Activated naive CD4-positive, alpha-beta T cell treated with anti-CD3 and anti-CD28 coated beads, Interleukin-2, amount 10 ng/mL, durations not matched to agents 7 days and 5 days (primary cell): ENCODE data around the gene FITM2.
"Not testable (repeated sequence)": the region's sequence is repeated elsewhere in the genome, so short reads cannot be mapped to it uniquely, and the experiment has no call there.

Experiments used
- CTCF ChIA-PET: fragments of 350-600 bp; sonication (Branson Sonifier 250); formaldehyde crosslinking; loops from one replicate; lab custom pipeline; 2021; ENCODE audit warnings: antibody characterized with exemption; lab: Charles Lee
- DNase-seq: peaks from one replicate; pipeline ENCODE4 v3.0.0-alpha.2; 2020
- H3K27ac Mint-ChIP-seq: one replicate; pipeline ENCODE4 v1.8.0; 2021; ENCODE audit warnings: mild to moderate bottlenecking, moderate library complexity, mixed read lengths
- H3K27me3 Mint-ChIP-seq: one replicate; pipeline ENCODE4 v1.8.0; 2021; ENCODE audit warnings: mild to moderate bottlenecking, mixed read lengths
- H3K36me3 Mint-ChIP-seq: one replicate; pipeline ENCODE4 v1.8.0; 2021; ENCODE audit warnings: mixed read lengths
- H3K4me1 Mint-ChIP-seq: one replicate; pipeline ENCODE4 v1.8.0; 2021; ENCODE audit warnings: mixed read lengths
- H3K4me3 Mint-ChIP-seq: one replicate; pipeline ENCODE4 v1.8.0; 2021; ENCODE audit warnings: mild to moderate bottlenecking, moderate library complexity, mixed read lengths
- H3K9me3 Mint-ChIP-seq: one replicate; pipeline ENCODE4 v1.8.0; 2021; ENCODE audit warnings: mixed read lengths

FITM2 gene

DNA sequence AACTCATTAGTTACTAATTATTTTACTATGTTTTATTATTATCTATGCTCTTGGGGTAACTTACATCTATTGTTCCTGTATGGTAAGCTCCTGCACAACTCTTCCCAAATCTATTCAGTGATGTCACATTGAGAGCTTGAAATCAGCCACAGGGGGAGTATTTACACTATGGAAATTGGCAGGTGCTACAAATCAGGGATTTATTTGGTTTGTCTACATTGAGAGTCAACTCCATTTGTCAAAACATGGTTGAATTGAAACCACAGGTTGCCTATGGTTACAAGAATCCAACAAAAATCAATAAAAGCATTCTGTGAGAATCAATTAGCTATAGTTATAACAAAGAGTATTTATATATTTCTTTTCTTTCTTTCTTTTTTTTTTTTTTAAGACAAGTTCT, 3.9 kb upstream of the FITM2 start:
- CTCF ChIA-PET, result interaction anchor here (1.4 to 13.6 kb wide), 3 partner anchors 93 to 198 kb away, joined by 3 to 351 read pairs (median 5); no protein-coding TSS in a partner anchor
- Mint-ChIP-seq H3K27ac (no peak overlapping the region), H3K27me3 (peaks cover 17% of the 10 kb centered on the region), H3K4me1 (peaks cover 14% of the 10 kb centered on the region), H3K9me3 (no peaks in the 10 kb centered on the region), H3K36me3 (no peaks in the 10 kb centered on the region), H3K4me3 (no peak overlapping the region)
- DNase-seq, result no peak

DNA sequence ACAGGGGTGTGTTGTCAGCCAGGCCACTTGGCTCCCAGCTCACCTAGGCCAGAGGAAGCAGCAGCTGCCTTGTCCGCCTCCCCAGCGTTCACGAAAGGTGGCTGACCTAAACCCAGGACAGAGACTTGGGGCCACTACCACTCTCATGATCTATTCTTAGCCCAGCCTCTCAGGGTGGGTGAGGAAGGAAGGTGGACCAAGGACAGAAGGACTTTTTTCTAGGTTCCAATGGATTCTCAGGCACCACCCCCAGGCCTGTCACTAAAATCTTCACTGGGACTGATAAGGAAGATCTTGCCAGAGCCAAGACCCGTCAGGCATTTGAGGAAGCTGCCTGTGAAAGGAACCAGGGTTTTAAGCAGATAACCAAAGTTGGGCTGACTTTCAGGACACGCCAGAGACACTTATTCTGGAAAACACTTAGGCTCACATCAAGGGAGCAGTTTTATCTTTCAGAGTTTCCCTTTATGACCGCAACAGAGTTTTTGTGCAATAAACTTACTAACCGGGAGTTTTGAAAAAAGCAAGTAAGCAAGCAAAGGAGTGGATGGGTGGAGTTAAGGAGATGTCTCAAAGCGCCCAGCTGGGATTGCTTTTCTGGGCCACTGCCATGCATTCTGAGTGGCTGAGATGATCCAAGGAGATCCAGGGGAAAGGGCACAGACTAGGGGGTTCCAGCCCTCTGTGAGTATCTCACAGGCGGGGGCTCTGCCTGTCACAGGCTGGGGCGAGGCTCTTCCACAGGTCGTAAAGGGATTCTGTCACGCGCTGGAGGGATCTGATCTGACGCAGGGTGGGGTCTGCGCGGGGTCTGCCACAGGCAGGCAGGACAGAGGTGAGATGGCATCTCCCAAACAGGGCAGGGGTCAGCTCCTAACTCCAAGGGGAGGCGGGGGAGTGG, 989 bp downstream of the FITM2 start:
- Mint-ChIP-seq H3K9me3 (no peaks in the 10 kb centered on the region), H3K36me3 (no peaks in the 10 kb centered on the region), H3K27me3 (peaks cover 13% of the 10 kb centered on the region), H3K4me3 (peak overlapping the region; percentile 89), H3K4me1 (peaks cover 22% of the 10 kb centered on the region), H3K27ac (peak overlapping the region; percentile 92)
- CTCF ChIA-PET, result interaction anchor here (0.6 to 13.6 kb wide), 13 partner anchors 14 to 427 kb away, joined by 3 to 351 read pairs (median 4); no protein-coding TSS in a partner anchor
- DNase-seq, result no peak

DNA sequence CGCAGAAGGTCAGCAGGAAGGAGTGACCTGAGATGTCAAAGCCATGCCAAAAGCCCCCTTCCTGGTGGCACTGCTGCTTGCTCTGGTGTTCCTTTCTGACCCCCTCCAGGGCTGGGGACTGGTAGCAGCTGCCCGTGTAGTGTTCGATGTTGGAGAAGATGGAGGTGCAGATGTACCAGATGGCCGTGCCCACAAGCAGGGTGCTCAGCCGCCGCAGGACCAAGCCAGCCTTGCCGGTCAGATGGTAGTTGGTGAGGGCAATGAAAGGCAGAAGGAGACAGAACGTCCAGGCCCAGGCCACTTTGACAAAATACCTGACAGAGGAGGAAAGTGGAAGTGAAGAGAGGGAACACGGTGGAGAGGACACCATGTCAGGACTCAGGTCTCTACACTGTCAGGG, 4.1 kb downstream of the FITM2 start:
- Mint-ChIP-seq H3K9me3 (no peaks in the 10 kb centered on the region), H3K36me3 (no peaks in the 10 kb centered on the region), H3K4me1 (peaks cover 22% of the 10 kb centered on the region), H3K27ac (no peak overlapping the region), H3K27me3 (peaks cover 7% of the 10 kb centered on the region), H3K4me3 (no peak overlapping the region)
- CTCF ChIA-PET, result no interaction called here
- no peak for DNase-seq

DNA sequence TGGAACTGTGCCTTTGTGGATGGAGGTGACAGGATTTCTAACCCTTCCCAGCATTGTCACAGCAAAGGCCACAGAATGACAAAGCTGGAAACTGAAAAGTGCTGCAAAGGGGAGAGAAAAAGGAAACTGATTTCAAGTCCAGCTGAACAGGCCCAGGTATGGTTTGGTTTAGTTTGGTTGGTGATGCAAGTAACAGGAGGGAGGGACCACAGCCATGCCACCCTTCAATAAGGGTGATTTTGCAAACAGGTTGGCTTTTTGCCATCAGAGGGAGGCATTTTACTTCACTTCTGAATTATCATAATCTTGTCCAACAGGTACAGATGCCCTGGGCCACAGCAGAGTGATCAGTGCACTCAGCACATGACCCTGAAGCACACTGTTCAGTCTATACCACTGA, 6.6 kb downstream of the FITM2 start:
- peaks cover 2% of the 10 kb centered on the region for H3K4me1 Mint-ChIP-seq
- no peak overlapping the region for H3K4me3 Mint-ChIP-seq
- H3K27ac Mint-ChIP-seq, result no peak overlapping the region
- no peaks in the 10 kb centered on the region for H3K9me3 Mint-ChIP-seq
- no peak for DNase-seq
- no peaks in the 10 kb centered on the region for H3K27me3 Mint-ChIP-seq
- no peaks in the 10 kb centered on the region for H3K36me3 Mint-ChIP-seq
- CTCF ChIA-PET, result interaction anchor here (1.2 kb wide), 1 partner anchor 87 kb away, joined by 3 read pairs; no protein-coding TSS in a partner anchor

DNA sequence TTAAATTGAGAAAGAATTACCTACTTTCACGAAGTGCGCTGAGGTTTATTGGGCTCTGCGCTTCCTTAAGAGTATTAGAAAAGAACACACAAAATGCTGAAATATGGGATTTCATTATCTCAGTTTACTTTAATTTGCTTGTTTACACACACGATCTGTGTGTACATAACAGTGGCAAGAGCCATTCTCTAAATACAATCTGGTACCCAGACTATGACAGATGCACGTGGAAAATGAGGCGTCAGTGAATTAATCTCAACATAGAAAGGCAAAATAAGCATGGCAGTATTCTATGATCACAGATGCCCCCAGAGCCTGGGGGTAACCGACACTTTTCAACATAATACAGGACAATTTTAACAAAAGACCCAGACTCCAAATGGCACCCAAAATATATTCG, 8.3 kb downstream of the FITM2 start:
- no peaks in the 10 kb centered on the region for H3K36me3 Mint-ChIP-seq
- no peak for DNase-seq
- H3K27ac Mint-ChIP-seq, result no peak overlapping the region
- H3K9me3 Mint-ChIP-seq, result no peaks in the 10 kb centered on the region
- H3K27me3 Mint-ChIP-seq, result no peaks in the 10 kb centered on the region
- H3K4me3 Mint-ChIP-seq, result no peak overlapping the region
- CTCF ChIA-PET, result interaction anchor here (0.9 kb wide), 1 partner anchor 26 kb away, joined by 4 read pairs; no protein-coding TSS in a partner anchor
- H3K4me1 Mint-ChIP-seq, result no peaks in the 10 kb centered on the region

DNA sequence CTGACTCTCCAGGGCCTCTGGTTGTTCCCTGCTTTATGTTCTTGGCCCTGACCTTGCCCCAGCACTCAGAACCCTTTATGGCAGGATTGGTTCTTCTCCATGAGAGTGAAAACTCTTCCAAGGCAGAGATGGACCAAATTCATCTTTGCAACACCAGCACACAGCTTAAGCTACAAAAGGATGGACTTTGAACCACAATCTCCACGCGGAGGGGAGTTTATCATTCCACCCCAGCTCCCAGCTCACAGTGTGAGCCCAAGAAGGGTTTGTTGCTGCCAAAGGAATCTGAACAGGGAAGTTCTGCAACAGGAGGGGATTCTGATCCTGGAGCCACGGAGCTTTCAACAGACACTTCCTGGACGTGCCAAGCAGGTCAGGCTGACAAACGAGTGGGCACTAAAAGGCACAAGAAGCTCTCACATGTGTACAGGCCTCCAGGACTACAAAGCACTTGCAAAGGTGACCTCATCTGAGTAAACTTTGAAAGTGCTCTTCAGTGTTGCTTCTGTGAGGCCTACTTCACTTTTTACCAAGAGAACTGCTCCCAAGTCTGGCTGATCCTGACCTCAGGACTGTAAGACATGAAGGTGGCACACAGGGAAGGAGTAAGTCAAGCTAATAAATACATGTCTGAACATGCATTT, 8.9 kb downstream of the FITM2 start:
- H3K4me3 Mint-ChIP-seq, result no peak overlapping the region
- H3K4me1 Mint-ChIP-seq, result no peaks in the 10 kb centered on the region
- no peaks in the 10 kb centered on the region for H3K36me3 Mint-ChIP-seq
- DNase-seq, result no peak
- no peak overlapping the region for H3K27ac Mint-ChIP-seq
- no peaks in the 10 kb centered on the region for H3K27me3 Mint-ChIP-seq
- CTCF ChIA-PET, result interaction anchor here (0.9 kb wide), 1 partner anchor 27 kb away, joined by 4 read pairs; no protein-coding TSS in a partner anchor
- H3K9me3 Mint-ChIP-seq, result no peaks in the 10 kb centered on the region

DNA sequence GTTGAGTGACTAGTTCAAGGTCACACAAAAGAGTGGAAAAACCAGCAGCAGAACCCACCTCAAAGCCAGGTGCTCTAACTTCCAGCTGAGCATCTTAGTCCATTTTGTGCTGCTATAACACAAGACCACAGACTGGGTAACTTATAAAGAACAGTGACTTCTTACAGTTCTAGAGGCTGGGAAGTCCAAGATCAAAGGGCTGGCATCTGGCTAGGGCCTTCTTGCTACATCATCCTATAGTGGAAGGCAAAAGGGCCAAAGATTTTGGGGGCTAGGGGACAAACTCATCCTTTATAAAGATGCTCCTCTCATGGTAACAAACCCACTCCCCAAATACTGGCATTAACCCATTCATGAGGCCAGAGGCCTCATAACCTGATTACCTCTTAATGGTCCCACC, 9.7 kb downstream of the FITM2 start:
- Mint-ChIP-seq H3K4me1 (no peaks in the 10 kb centered on the region), H3K4me3 (no peak overlapping the region), H3K9me3 (no peaks in the 10 kb centered on the region), H3K36me3 (no peaks in the 10 kb centered on the region), H3K27ac (no peak overlapping the region), H3K27me3 (no peaks in the 10 kb centered on the region)
- DNase-seq, result no peak
- CTCF ChIA-PET, result interaction anchor here (1.7 kb wide), 1 partner anchor 12 kb away, joined by 6 read pairs; no protein-coding TSS in a partner anchor

DNA sequence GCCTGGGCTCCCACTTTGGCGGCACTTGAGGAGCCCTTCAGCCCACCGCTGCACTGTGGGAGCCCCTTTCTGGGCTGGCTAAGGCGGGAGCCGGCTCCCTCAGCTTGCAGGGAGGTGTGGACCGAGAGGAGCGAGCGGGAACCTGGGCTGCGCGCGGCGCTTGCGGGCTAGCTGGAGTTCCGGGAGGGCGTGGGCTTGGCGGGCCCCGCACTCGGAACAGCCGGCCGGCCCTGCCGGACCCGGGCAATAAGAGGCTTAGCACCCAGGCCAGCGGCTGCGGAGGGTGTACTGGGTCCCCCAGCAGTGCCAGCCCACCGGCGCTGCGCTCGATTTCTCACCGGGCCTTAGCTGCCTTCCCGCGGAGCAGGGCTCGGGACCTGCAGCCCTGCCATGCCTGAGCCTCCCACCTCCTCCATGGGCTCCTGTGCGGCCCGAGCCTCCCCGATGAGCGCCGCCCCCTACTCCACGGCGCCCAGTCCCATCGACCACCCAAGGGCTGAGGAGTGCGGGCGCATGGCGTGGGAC, 11.9 kb downstream of the FITM2 start:
- H3K9me3 Mint-ChIP-seq, H3K27me3 Mint-ChIP-seq, H3K27ac Mint-ChIP-seq, H3K4me3 Mint-ChIP-seq, DNase-seq, H3K36me3 Mint-ChIP-seq, H3K4me1 Mint-ChIP-seq: not testable (repeated sequence)
- CTCF ChIA-PET, result interaction anchor here (1.0 kb wide), 1 partner anchor 82 kb away, joined by 4 read pairs; no protein-coding TSS in a partner anchor

DNA sequence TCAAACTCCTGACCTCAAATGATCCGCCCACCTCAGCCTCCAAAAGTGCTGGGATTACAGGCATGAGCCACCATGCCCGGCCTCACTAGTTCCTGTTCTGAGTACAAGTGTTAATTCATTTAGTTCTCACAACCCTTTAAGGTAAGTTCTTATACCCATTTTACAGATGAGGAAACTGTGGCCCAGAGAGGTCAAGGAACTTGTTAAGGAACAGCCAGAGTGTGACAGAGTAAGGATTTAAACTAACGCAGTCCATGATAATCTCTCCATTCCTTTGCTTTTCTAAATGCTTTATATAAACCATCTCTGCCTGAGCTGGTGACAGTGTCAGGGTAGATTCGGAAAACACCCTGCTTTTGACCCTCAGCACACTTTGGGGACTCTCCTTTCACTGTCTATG, 13.3 kb downstream of the FITM2 start:
- CTCF ChIA-PET, result no interaction called here
- DNase-seq, result no peak
- no peaks in the 10 kb centered on the region for H3K9me3 Mint-ChIP-seq
- H3K36me3 Mint-ChIP-seq, result no peaks in the 10 kb centered on the region
- H3K4me1 Mint-ChIP-seq, result no peaks in the 10 kb centered on the region
- H3K27ac Mint-ChIP-seq, result no peak overlapping the region
- H3K4me3 Mint-ChIP-seq, result no peak overlapping the region
- no peaks in the 10 kb centered on the region for H3K27me3 Mint-ChIP-seq

DNA sequence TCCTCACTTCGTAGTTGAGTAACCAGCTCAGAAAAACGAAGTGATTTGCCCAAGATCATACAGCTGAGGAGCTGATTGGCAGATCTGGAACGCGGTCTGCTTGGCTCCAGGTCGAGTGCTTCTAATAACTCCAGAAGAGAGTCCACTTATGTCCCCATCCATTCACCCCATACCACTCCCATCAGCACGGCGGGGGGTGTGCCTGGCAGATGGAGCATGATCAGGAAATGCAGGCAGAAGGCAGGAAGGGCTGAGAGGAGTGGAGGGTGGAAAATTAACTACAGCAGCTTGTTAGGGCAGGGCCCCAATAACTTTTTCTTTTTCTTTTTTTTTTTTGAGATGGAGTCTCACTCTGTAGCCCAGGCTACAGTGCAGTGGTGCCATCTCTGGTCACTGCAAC, 15.0 kb downstream of the FITM2 start:
- CTCF ChIA-PET, result no interaction called here
- peak overlapping the region; percentile 75 for H3K27ac Mint-ChIP-seq
- no peaks in the 10 kb centered on the region for H3K4me1 Mint-ChIP-seq

DNA sequence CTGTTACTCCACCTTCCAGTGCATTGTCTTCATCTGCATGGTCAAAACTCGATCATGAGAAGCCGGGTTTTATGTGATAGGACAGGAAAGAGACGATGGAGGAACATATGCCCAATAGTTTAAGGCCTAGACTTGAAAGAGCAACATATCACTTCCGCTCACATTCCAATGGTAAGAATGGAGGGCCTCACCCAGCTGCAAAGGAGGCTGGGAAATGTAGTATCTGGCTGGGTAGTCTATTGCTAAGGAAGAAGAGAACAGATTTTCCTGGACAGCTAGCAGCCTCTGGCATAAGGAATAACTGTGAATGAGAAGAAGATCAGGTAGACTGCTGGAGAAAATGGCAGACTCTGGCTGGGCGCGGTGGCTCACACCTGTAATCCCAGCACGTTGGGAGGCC, 19.2 kb downstream of the FITM2 start:
- peaks cover 5% of the 10 kb centered on the region for H3K27me3 Mint-ChIP-seq
- peaks cover 3% of the 10 kb centered on the region for H3K9me3 Mint-ChIP-seq
- no peak overlapping the region for H3K27ac Mint-ChIP-seq
- H3K4me1 Mint-ChIP-seq, result no peaks in the 10 kb centered on the region
- no peaks in the 10 kb centered on the region for H3K36me3 Mint-ChIP-seq
- CTCF ChIA-PET, result interaction anchor here (1.4 kb wide), 1 partner anchor 74 kb away, joined by 7 read pairs; no protein-coding TSS in a partner anchor
- no peak for DNase-seq
- no peak overlapping the region for H3K4me3 Mint-ChIP-seq

More for the DNA sequence above, 15.0 kb downstream of the FITM2 start:
- Mint-ChIP-seq H3K4me3 (no peak overlapping the region), H3K27me3 (no peaks in the 10 kb centered on the region), H3K9me3 (no peaks in the 10 kb centered on the region), H3K36me3 (no peaks in the 10 kb centered on the region)
- no peak for DNase-seq

DNA sequence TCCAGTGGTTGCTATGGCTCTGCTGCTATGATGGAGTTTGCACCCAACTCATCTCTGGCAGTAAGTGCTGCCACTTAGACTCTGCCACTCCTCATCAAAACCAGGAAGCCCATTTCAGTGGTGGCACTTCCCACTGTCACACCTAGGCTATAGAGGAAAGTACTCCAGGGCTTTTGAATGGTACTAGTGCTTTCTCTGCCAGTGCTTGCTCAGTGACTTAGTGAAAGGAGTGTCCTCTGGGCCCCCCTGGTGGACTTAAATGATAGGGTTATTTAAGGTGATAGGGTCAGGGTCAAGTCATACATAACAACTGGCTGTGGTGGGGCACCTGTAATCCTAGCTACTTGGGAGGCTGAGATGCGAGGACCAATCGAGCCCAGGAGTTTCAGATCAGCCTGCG, 22.8 kb downstream of the FITM2 start:
- Mint-ChIP-seq H3K36me3 (no peaks in the 10 kb centered on the region), H3K27ac (no peak overlapping the region), H3K4me1 (no peaks in the 10 kb centered on the region), H3K27me3 (peaks cover 5% of the 10 kb centered on the region), H3K4me3 (no peak overlapping the region), H3K9me3 (peaks cover 3% of the 10 kb centered on the region)
- CTCF ChIA-PET, result interaction anchor here (1.0 kb wide), 1 partner anchor 71 kb away, joined by 5 read pairs; no protein-coding TSS in a partner anchor
- DNase-seq, result peak; percentile 35

DNA sequence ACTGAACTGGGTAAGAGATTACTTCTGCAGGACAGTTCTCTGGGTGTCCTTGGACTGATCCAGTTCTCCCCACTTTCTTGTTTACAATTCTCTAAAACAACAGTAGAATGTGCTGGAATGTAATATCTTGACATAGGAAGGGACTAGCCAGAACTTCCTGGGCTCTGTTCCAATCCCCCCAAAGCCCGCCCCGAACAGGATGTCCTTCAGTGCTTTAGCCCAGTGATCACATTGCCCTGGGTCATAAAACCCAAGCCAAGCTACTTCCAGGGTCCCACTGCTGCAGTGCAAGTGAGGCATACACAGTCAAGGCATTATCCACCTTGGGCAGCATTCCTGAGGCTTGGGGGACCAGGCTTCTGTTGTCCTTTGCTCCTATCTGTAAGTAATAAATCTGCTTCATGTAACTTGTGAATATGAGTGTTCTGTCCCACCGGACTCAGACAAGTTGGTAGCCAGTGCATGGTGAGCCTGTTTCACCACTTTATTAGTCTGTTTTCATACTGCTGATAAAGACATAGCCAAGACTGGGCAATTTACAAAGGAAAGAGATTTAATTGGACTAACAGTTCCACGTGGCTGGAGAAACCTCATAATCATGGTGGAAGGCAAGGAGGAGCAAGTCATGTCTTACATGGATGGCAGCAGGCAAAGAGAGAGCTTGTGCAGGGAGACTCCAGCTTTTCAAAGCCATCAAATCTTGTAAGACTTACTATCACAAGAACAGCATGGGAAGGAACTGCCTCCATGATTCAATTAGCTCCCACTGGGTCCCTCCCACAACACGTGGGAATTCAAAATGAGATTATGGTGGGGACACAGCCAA, 23.5 kb downstream of the FITM2 start:
- H3K4me1 Mint-ChIP-seq, result no peaks in the 10 kb centered on the region

More for the DNA sequence above, 23.5 kb downstream of the FITM2 start:
- CTCF ChIA-PET, result interaction anchor here (0.6 to 1.0 kb wide), 4 partner anchors 24 to 71 kb away, joined by 3 to 5 read pairs (median 3); no protein-coding TSS in a partner anchor
- peaks cover 3% of the 10 kb centered on the region for H3K9me3 Mint-ChIP-seq
- H3K36me3 Mint-ChIP-seq, result no peaks in the 10 kb centered on the region
- H3K27me3 Mint-ChIP-seq, result peaks cover 5% of the 10 kb centered on the region
- H3K27ac Mint-ChIP-seq, result no peak overlapping the region
- DNase-seq, result no peak
- no peak overlapping the region for H3K4me3 Mint-ChIP-seq
